Mucosa of stomach (tissue), 1 donor: ENCODE data around the gene GRID2.

Experiments used
- H3K27me3 ChIP-seq: one replicate; pipeline ENCODE4 v1.7.0; 2013; ENCODE audit warnings: mild to moderate bottlenecking, low read length; ENCODE audit not compliant: control insufficient read depth, insufficient read depth
- H3K36me3 ChIP-seq: one replicate; pipeline ENCODE4 v1.7.0; 2013; ENCODE audit warnings: low read length; ENCODE audit not compliant: control insufficient read depth, insufficient read depth
- H3K4me1 ChIP-seq: one replicate; pipeline ENCODE4 v1.7.0; 2013; ENCODE audit warnings: mild to moderate bottlenecking, low read length; ENCODE audit not compliant: control insufficient read depth, insufficient read depth
- H3K4me3 ChIP-seq: one replicate; pipeline ENCODE4 v1.7.0; 2013; ENCODE audit warnings: low read length
- H3K9ac ChIP-seq: one replicate; pipeline ENCODE4 v1.7.0; 2013; ENCODE audit warnings: mild to moderate bottlenecking, low read length, moderate library complexity
- H3K9me3 ChIP-seq: one replicate; pipeline ENCODE4 v1.7.0; 2013; ENCODE audit warnings: mild to moderate bottlenecking, low read length, moderate library complexity; ENCODE audit not compliant: control insufficient read depth
- donor health status: Pancreatic carcinoma.

The GRID2 gene

GRCh38 chr4:93710847-93711430 lies 1407.2 kb downstream of the GRID2 start:
- Histone ChIP-seq H3K9ac (no peak overlapping the region), H3K9me3 (no peaks in the 10 kb centered on the region), H3K4me3 (no peak overlapping the region), H3K36me3 (no peaks in the 10 kb centered on the region), H3K4me1 (peaks cover 12% of the 10 kb centered on the region), H3K27me3 (no peaks in the 10 kb centered on the region)

GRCh38 chr4:93718233-93718632 lies 1414.5 kb downstream of the GRID2 start:
- H3K4me1 ChIP-seq, result peaks cover 8% of the 10 kb centered on the region
- H3K9me3 ChIP-seq, result no peaks in the 10 kb centered on the region
- H3K36me3 ChIP-seq, result no peaks in the 10 kb centered on the region
- H3K9ac ChIP-seq, result no peak overlapping the region
- H3K27me3 ChIP-seq, result no peaks in the 10 kb centered on the region
- H3K4me3 ChIP-seq, result no peak overlapping the region

- Histone ChIP-seq H3K27me3 (no peaks in the 10 kb centered on the region), H3K4me1 (peaks cover 8% of the 10 kb centered on the region), H3K9me3 (no peaks in the 10 kb centered on the region), H3K4me3 (no peak overlapping the region), H3K9ac (no peak overlapping the region), H3K36me3 (no peaks in the 10 kb centered on the region)
Observed at GRCh38 chr4:93719552-93719951, 1415.8 kb downstream of the GRID2 start.

DNA sequence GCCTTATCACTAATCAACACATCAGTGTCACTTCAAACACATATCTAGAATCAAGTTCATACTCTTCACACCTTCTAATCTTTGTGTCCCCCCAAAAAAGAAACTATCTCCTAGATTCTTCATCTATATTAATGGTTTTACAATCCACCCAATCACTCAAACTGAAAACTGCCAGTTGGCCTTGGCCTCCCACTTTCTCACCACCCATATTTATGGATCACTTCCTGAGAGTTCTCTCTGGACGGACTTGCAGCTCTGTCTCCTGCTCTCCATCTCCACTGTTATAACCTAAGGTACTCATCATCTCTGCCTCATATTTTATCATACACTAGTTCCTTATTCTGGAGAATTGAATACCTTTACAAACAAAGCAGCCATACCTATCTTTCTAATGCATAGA lies 1418.7 kb downstream of the GRID2 start:
- Histone ChIP-seq H3K4me1 (peaks cover 8% of the 10 kb centered on the region), H3K27me3 (no peaks in the 10 kb centered on the region), H3K36me3 (no peaks in the 10 kb centered on the region), H3K9ac (no peak overlapping the region), H3K9me3 (no peaks in the 10 kb centered on the region), H3K4me3 (no peak overlapping the region)

DNA sequence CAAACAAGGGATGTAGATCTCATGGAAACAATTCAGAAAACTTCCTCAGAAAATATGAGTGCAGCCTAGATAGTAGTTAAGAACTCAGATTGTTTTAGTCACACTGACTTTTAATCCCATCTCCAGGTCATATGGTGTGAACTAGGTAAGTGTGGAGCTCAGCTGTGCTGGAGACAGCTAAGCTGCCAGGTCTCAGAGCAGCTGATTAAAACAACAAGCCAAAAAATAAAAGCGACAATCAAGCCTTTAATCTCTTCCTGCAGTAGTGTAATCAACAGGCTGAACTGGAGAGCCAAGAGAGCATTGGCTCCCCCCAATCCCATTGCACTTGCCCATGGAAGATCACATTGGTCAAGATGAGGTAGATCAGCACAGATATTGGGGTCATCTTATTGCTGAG lies 1426.5 kb downstream of the GRID2 start:
- H3K27me3 ChIP-seq, result no peaks in the 10 kb centered on the region

DNA sequence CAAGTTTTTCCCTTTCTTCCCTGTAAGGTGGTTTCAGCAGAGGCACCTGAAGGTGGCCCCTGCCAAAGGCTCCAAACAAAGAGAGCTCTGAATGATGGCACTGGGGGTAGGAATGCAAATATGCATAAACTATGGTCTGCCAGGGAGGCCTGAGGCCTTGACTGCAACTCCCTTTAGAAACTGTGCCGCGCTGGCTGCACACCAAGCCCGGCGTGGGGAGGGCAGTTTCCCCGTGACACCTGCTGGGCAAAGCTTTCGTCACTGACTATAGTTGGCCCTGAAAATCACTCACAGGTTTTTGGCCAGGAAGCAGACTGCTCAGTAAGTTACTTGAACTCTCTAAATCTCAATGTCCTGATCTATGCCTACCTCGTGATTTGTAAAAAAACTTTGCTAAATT lies 1427.0 kb downstream of the GRID2 start:
- H3K9me3 ChIP-seq, result no peaks in the 10 kb centered on the region
- H3K9ac ChIP-seq, result no peak overlapping the region
- no peaks in the 10 kb centered on the region for H3K4me1 ChIP-seq
- no peaks in the 10 kb centered on the region for H3K27me3 ChIP-seq
- H3K36me3 ChIP-seq, result no peaks in the 10 kb centered on the region
- H3K4me3 ChIP-seq, result no peak overlapping the region

More for the DNA sequence above, 1426.5 kb downstream of the GRID2 start:
- H3K4me1 ChIP-seq, result no peaks in the 10 kb centered on the region
- H3K9ac ChIP-seq, result no peak overlapping the region
- no peaks in the 10 kb centered on the region for H3K9me3 ChIP-seq
- no peaks in the 10 kb centered on the region for H3K36me3 ChIP-seq
- H3K4me3 ChIP-seq, result no peak overlapping the region

DNA sequence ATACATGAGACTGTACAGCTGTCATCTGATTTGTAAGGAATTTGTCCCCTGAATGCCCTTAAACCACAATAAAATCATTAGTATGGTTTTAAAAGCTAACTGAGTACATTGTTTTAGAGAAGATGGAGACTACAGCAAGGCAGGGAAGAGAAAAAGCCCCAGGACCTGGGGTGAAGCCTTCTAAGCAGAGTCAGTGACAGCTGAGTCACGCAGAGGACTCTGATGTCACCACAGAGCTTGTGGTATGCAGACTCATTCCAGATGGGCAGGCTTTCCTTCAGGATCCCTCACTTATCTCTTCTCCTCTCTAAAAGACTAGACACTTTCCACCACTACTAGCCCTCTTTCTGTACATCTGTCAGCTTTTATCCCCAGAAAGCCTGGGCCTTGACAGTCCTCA lies 1427.7 kb downstream of the GRID2 start:
- Histone ChIP-seq H3K4me1 (no peaks in the 10 kb centered on the region), H3K27me3 (no peaks in the 10 kb centered on the region), H3K9me3 (no peaks in the 10 kb centered on the region), H3K9ac (no peak overlapping the region), H3K4me3 (no peak overlapping the region), H3K36me3 (no peaks in the 10 kb centered on the region)

- Histone ChIP-seq H3K27me3 (no peaks in the 10 kb centered on the region), H3K9me3 (no peaks in the 10 kb centered on the region), H3K4me1 (no peaks in the 10 kb centered on the region), H3K4me3 (no peak overlapping the region), H3K36me3 (no peaks in the 10 kb centered on the region), H3K9ac (no peak overlapping the region)
Observed at GRCh38 chr4:93732509-93732908, 1428.7 kb downstream of the GRID2 start.

DNA sequence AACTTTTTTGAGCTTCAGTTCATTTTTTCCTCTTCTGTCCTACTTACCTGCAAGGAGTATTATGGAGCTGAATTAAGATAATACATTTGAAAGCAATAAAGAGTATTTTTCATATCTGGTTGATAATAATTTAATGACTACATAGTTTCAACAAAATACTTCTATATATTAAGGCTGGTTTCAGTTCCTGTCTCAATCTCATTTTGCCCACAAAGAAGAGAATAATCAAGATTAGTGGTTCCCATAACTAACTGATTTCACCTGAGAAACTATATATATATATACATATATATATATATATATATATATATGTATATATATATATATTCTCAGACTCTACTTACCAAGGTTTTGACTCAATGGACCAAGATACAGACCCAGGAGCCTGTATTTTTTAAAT lies 1437.1 kb downstream of the GRID2 start:
- H3K9me3 ChIP-seq, result no peaks in the 10 kb centered on the region
- no peak overlapping the region for H3K9ac ChIP-seq
- H3K27me3 ChIP-seq, result no peaks in the 10 kb centered on the region
- H3K4me1 ChIP-seq, result no peaks in the 10 kb centered on the region
- H3K36me3 ChIP-seq, result no peaks in the 10 kb centered on the region
- H3K4me3 ChIP-seq, result no peak overlapping the region

DNA sequence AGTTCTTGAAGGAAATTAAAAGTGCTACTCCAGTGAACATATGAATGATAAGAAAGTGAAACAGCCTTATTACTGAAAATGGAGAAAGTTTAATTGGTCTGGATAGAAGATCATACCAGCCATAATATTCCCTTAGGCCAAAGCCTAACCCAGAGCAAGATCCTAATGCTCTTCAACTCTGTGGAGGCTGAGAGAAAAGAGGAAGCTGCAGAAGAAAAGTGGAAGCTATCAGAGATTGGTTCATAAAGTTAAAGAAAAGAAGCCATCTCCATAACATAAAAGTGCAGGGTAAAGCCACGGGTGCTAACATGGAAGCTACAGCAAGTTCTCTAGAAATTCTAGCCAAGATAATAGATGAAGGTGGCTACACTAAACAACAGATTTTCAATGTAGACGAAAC lies 1439.3 kb downstream of the GRID2 start:
- Histone ChIP-seq H3K9ac (no peak overlapping the region), H3K27me3 (no peaks in the 10 kb centered on the region), H3K9me3 (no peaks in the 10 kb centered on the region), H3K4me3 (no peak overlapping the region), H3K36me3 (no peaks in the 10 kb centered on the region), H3K4me1 (no peaks in the 10 kb centered on the region)

GRCh38 chr4:93743635-93744034 lies 1439.9 kb downstream of the GRID2 start:
- no peak overlapping the region for H3K9ac ChIP-seq
- H3K27me3 ChIP-seq, result no peaks in the 10 kb centered on the region
- H3K4me3 ChIP-seq, result no peak overlapping the region
- H3K36me3 ChIP-seq, result no peaks in the 10 kb centered on the region
- no peaks in the 10 kb centered on the region for H3K9me3 ChIP-seq
- H3K4me1 ChIP-seq, result no peaks in the 10 kb centered on the region

DNA sequence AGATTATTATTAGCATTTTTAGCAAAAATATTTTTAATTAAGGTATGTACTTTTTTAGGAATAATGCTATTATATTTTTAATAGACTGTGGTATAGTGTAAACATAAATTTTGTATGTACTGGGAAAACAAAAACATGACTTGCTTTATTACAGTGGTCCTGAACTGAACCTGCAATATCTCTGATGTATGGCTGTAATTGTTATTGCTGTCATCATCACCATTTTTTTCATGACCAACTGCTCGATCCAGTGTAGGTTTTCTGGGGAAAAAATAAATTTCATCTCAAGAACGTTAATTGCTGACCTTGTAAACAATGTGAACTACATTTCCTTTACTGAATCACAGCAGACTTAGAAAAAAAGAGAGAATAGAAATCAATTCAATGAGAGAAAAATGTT lies 1441.2 kb downstream of the GRID2 start:
- H3K4me3 ChIP-seq, result no peak overlapping the region
- no peak overlapping the region for H3K9ac ChIP-seq
- H3K4me1 ChIP-seq, result peaks cover 4% of the 10 kb centered on the region
- no peaks in the 10 kb centered on the region for H3K27me3 ChIP-seq
- H3K9me3 ChIP-seq, result no peaks in the 10 kb centered on the region
- H3K36me3 ChIP-seq, result no peaks in the 10 kb centered on the region

DNA sequence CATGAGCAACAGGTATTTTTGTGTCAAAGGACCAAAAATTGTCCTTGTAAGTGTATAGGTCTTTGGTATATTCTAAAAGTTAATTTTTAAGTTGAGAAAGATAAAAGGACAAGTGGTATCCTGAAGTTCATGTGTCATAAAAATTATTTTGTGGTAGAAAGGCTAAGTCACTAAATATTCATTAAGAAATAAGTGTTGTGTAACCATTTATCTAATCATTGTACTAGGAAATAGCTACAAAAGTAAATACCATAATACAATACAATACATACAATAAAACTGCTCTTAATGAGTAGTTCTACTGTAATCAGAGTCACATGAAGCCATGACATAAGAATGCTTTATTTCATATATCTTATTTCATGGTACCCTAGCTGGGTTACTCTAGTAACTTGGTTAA lies 1442.3 kb downstream of the GRID2 start:
- H3K4me3 ChIP-seq, result no peak overlapping the region
- no peak overlapping the region for H3K9ac ChIP-seq

More for the DNA sequence above, 1442.3 kb downstream of the GRID2 start:
- Histone ChIP-seq H3K4me1 (peaks cover 4% of the 10 kb centered on the region), H3K9me3 (no peaks in the 10 kb centered on the region), H3K27me3 (no peaks in the 10 kb centered on the region), H3K36me3 (no peaks in the 10 kb centered on the region)
